DMS153 treated with DMSO at 0.1 percent for 48 hours (cell line): ENCODE results near the gene NLN.
"Not testable (repeated sequence)": the region's sequence is repeated elsewhere in the genome, so short reads cannot be mapped to it uniquely, and the experiment has no call there.

Experiments used
- DNase-seq: peaks from one replicate; lab custom pipeline; 2025; ENCODE audit not compliant: unreplicated experiment; lab: John Stamatoyannopoulos, UW

Gene NLN

DNA sequence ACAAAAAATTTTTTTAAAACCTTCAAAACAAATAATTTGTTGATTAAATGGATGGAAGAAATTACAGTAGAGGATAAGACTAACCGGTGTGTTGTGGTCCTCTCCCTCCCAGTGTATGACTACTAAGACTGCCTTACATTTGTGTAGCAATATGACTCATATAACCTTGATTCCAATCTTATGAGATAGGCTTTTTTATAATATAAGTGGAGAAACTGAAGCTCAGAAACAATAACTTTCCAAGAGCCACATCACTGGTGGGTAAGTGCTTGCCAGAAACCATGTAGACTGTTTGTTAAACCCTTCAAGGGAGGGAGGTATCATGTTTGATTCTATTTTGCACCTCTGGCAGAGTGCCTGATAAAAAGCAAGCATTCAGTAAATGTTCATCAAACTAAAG lies 47.5 kb downstream of the NLN start:
- no peak for DNase-seq

DNA sequence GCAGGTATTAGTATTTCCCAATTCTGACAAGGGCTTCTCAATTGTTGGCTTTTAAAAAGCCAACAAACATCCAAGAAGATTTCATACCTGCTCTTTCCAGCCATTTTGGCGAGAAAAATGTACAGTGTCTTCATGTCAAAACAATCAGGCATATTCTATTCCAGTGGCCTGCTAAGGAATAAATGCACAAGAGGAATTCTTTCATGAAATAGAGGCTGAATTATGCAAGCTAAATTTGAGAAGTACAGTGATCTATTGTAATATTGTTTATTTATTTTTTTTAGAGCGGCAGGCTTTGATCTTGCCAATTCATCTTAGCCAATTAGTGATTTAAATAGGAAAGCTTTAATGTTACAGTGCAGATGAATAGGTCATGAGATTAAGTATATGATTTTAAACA lies 49.3 kb downstream of the NLN start:
- no peak for DNase-seq

DNA sequence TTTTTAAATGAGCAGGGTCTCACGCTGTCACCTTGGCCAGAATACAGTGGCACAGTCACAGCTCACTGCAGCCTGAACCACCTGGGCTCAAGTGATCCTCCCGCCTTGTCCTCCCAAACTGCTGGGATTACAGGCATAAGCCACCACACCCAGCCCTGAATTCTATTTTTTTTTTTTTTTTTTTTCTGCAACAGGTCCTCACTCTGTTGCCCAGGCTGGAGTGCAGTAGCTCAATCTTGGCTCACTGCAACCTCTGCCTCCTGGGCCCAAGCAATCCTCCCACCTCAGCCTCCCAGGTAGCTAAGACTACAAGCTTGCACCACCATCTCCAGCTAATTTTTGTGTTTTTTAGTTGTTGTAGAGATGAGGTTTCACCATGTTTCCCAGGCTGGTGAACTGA lies 51.0 kb downstream of the NLN start:
- not testable (repeated sequence) for DNase-seq

DNA sequence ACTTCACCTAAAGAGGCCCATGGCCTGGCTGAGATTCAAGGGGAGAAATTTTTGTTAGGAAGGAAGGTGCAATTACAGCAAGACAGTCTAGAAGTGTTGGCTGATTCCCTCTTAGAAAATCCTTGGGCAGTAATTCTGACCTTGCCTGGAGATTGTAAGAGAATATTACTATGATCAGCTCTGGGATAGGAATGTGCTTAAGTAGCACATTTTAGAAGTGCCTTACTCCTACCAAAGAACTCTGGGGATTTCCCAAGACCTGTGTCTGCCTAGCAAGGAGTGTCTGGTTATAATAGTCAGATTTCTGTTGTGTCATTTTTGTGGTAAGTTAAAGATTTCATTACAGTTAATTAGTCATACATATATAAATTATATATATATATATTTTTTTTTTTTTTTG lies 52.3 kb downstream of the NLN start:
- no peak for DNase-seq

DNA sequence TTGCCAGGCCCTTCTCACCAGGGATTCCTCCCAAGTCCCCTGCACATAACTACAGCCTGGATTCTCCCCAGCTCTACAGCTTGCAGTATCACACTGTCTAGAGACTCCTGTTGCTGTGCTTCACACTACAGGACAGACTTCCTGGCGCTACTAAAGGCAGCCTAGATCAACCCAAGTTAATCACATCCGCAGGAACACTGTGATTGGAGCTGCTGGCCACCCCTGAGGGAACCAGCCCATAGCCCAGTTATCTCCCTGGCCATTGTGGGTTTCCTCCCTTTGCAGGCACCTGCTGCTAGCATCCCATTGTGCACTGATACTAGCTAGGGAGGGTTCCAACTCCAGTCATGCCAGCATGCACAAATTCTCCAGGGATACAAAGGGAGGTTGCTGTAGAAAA lies 53.5 kb downstream of the NLN start:
- DNase-seq, result no peak

DNA sequence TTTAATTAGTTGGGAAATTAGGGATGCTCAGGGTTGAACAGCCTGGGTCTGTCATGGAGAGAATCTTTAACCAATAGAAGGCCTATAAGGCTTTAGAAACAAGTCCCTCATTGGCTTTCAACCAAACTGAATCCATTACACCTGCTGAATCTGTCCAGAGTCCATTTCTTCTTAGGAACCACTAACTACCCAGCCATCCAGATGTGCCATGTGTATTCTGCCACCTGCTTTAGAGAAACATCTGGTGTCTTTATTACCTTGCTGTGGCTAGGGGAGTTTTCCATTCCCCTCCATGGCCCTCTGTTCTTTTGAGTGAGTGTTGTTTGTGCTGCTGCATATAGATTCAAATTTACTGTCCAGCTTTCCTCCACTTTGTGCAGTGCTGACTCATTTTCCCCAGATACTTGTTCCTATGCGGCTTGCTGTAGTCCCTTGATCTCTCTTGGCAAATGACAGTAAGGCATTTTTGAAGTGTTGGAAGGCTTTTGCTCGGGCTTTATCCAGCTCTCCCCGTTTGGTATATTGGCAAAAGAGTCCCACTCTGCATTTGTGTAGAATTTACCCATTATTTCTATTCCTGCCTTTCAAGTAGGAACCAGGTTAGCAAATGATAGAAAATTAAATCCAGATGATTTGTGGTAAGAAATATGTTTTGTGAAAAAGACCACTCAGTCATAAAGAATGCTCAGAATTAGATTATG lies 54.6 kb downstream of the NLN start:
- no peak for DNase-seq

DNA sequence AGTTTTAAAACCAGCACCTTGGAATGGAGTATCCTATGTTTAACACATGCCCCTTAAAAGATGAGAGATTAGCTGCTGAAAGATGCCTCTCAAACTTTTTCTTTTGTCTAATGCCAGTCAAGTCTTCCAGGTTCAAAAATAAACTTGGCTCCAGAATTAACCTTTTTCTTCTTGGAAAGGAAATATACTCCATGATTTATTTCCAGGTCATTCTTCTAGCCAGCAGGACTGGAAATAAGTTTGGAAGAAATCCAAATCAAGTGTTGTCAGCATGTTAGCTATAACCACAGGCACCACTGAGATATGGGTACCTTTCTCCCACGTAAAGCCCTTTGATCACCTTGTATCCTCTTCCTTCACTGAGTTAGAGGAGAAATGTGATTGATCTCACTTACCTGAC lies 56.1 kb downstream of the NLN start:
- no peak for DNase-seq

DNA sequence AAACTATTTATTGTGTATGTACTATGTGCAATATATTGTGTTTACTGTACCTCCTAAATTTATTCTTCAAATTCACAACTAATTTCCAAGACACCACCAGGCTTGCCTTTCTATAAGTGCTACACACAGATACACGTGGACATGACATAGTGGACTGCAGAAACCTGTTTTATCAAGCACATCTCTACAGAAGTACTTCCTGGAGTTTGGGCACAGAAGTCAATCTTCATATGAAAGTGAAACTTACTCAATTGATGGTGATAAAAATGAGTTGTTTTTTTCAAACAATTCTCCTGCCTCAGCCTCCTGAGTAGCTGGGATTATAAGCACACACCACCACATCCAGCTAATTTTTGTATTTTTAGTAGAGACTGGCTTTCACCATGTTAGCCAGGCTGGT lies 57.6 kb downstream of the NLN start:
- DNase-seq, result no peak

DNA sequence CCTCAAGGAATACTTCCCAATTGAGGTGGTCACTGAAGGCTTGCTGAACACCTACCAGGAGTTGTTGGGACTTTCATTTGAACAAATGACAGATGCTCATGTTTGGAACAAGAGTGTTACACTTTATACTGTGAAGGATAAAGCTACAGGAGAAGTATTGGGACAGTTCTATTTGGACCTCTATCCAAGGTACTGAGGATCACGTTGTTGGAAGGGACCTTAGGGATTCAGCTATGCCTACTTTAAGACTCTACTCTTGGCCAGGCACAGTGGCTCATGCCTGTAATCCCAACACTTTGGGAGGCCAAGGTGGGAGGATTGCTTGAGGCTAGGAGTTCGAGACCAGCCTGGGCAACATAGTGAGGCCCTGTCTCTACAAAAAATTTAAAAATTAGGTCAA lies 66.3 kb downstream of the NLN start:
- DNase-seq, result not testable (repeated sequence)

DNA sequence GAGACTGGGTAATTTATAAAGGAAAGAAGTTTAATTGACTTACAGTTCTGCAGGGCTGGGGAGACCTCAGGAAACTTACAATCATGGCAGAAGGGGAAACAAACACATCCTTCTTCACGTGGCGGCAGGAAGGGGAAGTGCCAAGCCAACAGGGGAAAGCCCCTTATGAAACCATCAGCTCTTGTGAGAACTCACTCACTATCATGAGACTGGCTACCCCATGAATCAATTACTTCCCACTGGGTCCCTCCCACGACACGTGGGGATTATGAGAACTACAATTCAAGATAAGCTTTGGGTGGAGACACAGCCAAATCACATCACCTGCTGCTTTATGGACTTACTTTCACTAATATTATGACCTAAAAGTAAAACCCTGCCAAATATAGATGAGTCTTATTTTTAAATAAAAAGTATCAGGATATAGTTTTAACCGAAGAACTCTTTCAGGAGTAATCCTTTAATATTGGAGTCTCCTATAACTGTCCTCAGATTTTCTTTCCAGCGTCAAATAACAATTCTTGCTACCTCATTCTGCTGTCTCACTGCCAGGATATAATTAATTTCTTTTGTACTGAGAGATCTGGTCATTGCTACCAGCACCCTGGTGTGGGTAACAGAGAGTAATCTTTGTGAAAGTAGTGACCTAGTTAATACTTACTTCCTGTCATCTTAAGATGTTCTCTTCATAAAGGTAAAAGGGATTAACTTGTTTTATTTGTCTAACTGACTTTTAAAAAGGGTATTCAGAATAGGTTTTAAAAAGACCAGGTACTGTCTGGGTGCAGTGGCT lies 68.6 kb downstream of the NLN start:
- no peak for DNase-seq

DNA sequence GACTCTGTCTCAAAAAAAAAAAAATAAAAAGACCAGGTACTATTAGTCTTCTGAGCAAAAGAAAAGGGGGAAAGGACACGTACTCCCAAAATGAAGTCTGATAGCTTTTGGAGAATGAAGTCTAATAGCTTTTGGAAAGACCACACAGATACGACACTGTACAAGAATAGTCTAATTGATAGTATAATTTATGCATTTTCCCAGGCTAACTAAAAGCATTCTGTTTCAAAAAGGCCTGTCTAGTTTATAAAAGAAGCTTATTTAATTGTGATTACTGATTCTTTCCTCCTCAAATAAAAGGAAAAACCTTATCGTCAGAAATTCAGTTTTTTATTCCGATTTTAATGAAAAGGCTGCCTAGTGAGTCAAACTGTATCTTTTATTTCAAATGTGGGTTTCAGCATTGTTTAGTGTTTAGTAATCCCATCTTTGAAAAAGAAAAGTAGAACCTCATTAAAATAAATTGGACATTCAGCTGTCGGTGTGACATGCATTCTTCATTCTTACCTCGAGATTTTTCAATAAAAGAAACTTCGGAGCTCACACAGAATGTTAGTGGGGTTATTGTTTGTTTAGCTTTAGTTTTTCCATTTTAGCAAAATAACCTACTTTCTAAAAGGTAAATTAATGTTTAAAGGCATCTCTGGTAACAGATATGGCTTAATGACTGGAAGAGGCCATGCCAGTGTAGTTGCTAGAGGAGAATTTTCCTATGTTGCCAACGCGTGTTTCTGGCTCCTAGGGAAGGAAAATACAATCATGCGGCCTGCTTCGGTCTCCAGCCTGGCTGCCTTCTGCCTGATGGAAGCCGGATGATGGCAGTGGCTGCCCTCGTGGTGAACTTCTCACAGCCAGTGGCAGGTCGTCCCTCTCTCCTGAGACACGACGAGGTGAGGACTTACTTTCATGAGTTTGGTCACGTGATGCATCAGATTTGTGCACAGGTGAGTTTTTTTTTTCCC lies 70.0 kb downstream of the NLN start:
- no peak for DNase-seq

DNA sequence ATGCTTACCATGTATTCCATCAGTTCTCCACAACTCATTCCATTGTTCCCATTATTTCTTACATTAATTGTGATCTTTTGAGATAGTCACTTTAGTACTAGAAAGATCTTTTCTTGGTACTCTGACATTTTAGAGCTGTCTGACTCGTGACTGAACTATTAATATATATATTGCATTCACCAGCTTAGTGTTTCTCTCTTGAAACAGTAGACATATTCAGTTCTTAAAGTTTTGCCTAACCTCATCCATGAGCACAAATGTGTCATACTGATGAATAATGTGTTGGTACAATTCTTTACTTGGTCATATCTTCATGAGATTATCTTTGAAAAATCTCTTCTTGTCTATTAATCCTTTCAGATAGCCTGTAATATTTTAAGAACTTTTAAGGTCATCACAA lies 74.3 kb downstream of the NLN start:
- DNase-seq, result no peak

DNA sequence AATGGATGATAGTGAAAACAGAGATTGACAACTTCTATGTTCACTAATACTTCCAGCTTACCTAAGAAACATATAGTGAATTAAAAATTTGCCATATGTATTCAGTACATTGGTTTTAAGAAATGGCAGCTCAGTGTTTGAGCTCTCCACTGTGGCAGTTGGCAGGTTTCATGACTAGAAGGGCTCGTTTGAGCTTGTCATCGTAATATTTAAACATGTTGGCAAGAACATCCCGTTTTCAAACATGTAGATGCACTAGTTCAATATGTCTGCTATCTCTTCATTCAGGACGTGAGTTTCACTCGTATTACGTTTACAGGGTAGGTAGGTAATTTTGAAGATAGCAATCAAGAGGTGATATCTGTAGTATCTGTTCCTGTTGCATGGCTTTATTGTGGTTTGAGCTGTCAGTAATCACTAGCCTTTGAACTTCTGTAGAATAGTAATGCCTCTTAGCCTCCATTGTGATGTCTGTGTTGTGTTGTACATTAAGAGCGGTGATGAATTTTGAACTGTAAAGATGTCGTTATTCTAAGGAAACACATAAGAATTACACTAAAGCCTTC lies 74.8 kb downstream of the NLN start:
- no peak for DNase-seq

DNA sequence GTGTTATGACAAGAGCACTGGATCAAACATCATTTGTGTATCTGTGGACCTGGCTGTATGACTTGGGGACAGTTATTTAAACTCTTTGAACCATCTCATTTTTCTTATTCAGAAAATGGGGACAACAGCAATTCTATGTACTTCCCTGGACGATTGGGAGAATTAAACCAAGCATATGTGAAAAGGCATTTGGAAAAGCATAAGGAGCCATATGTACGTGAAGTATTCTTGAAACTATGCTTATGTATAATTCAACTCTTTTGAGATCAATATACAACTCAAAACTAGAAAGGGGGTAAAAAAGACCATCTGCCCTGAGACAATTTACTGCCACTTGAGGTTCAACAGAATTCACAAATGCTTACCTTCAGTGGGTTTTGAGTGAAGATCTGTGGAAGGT lies 75.5 kb downstream of the NLN start:
- no peak for DNase-seq

DNA sequence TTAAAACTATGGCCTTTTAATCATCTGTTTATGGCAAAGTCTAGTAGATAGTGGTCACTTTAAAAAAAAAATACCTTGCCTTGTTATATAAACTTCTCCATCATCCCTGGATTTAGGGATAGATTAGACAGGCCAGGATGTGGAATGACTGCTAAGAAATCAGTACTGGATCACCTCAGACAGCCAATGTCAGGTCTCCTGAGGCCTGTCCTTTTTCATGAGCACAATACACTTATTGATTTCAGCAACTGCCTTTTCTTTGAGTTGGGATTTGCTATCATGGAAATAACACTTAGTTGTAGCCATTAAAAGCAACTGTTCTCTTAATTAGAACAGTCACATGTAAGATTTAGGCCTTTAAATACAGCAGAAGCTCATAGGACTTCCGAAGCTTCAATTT lies 77.9 kb downstream of the NLN start:
- DNase-seq, result no peak

DNA sequence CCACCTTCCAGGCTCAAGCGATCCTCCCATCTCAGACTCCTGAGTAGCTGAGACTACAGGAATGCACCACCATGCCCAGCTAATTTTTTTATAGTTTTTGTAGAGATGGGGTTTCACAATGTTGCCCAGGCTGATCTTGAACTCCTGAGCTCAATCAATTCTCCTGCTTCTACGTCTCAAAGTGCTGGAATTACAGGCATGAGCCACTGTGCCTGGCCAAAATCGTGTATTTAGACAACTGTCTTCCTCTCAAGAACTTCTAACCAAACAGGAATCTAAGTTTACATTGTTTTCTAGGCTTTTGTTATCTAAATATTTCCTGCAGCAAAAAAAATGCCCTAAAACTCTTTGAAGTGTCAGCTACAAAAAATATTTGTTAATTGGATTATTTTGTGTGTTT lies 78.8 kb downstream of the NLN start:
- DNase-seq, result no peak

DNA sequence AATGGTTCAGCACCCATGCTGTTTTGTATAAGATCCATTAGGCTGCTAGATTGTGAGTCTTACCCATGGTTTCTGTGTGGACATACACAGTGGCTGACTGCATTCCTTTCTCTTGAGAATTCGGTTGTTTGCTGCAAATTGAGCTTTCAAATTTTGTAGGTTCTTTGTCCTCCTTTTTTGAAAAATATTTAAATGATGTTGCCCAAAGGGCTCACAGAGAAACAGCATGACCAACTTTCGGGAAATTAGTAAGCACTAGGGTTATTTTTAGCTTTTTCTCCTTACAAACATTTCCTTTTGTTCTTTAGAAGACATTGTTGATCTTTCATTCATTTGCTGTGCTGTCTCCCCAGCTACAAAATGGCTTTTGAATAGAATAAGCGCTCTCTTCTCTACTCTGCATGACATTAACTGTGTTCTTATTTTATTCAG lies 79.4 kb downstream of the NLN start:
- no peak for DNase-seq

DNA sequence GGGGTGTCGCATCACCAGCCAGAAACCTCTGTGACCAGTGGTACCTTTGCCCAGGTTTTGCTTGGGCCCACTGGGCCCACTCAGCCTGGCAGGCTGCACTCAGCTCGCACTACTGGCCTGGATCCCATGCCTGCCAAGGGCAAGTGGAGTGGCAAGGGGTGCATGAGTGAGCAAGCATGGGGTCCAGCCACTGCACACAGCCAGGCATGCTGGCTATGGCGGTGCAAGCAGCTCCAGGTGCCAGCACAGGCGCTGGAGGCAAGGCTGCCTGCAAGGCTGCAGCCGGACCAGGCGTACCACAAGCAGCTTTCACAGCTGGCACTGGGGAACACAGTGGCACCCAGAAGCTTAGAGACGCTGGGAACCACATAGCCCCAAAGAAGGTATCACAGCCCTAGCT lies 80.1 kb downstream of the NLN start:
- no peak for DNase-seq

DNA sequence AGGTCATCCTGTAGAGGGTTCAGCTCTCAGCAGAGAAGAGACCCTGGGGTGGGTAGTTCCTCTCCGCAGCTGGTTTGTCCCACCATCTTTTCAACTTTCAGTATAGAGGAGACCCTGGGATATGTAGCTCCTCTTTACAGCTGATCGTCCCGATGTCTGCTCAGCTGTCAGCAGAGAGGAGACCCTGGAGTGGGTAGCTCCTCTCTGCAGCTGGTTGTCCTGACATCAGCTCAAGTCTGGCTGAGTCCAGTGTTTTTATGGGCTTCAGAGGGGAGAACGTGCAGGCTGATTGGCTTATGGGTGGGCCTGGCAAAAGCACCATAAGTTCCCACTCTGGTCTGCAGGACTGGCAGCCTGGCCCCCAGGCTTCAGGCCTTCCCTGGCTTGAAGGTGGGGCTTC lies 80.8 kb downstream of the NLN start:
- no peak for DNase-seq

DNA sequence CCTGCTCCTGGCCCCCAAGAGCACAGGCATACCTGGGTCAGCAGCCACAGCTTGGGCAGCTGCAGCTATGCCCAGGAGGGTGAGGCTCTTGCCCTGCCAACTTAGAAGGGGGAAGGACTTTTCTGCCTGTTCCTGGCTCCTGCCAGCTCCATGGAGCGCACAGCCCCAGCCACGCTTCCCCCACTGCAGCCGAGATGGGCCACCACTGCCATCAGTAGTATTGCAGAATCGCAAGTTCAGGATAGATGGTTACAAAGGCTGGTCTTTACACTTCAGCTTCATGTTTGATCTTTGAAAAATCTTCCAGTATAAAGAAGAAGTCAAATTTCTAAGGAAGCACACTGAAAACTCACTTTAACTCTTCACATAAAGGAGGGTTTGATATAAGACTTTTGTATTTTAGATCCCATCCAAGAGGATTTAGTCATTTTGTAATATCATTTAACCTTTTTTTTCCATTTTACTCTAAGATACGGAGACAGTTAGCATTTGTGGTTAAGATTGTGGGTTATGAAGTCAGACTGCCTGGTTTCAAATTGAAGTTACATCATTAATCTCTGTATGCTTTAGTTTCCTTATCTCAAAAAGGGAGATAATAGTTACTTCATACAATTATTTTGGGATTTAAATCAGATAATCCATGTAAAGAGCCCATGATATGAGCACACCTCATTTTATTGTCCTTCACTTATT lies 81.8 kb downstream of the NLN start:
- no peak for DNase-seq

DNA sequence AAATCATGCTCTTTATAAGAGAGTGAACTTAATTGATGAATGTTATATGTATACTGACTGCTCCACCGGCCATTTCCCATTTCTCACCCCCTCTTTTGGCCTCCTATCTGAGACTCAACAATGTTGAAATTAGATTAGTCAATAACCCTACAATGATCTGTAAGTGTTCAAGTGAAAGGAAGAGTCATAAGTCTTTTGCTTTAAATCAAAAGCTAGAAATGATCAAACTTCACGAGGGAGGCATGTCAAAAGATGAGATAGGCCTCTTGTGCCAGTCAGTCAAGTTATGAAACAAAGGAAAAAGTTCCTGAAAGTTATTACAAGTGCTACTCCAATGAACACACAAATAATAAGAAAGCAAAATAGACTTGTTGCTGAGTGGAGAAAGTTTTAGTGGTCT lies 83.1 kb downstream of the NLN start:
- no peak for DNase-seq
